Measurements from ENCODE around the gene TUBG1. TPM values are rescaled to one million over a fixed set of nuclear protein-coding genes. Genes with fewer than 3 reads are reported as not detected.
A peak's percentile ranks its signal among the peaks of the same experiment; 100 is the strongest.
"Not testable (repeated sequence)": the region's sequence is repeated elsewhere in the genome, so short reads cannot be mapped to it uniquely, and the experiment has no call there.

TUBG1 gene
- total RNA-seq, 1 donor from 2014 or later, result 37.5 TPM

DNA sequence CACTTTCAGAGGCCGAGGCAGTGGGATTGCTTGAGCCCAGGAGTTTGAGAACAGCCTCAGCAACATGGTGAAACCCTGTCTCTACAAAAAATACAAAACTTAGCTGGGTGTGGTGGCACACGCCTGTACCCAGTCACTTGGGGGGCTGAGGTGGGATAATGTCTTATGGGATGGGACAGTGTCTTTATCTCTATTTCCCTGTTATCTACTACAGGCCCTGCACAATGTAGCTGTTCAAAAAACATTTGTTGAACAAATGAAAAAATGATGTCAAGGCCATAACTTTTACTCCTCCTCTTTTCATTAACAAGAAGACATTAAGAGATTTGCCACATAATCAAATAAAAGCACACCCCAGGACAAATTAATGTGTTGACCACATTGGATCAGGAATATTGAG is 13.8 kb downstream of the TUBG1 start:
- no peak for DNase-seq (ENCODE audit: low read depth)

- peak; percentile 60 for DNase-seq (ENCODE audit: low read depth)
Measured at GRCh38 chr17:42623732-42624596, 14.5 kb downstream of the TUBG1 start.

- DNase-seq (ENCODE audit: low read depth), result not testable (repeated sequence)
Measured at GRCh38 chr17:42627032-42627764, 17.7 kb downstream of the TUBG1 start.

DNA sequence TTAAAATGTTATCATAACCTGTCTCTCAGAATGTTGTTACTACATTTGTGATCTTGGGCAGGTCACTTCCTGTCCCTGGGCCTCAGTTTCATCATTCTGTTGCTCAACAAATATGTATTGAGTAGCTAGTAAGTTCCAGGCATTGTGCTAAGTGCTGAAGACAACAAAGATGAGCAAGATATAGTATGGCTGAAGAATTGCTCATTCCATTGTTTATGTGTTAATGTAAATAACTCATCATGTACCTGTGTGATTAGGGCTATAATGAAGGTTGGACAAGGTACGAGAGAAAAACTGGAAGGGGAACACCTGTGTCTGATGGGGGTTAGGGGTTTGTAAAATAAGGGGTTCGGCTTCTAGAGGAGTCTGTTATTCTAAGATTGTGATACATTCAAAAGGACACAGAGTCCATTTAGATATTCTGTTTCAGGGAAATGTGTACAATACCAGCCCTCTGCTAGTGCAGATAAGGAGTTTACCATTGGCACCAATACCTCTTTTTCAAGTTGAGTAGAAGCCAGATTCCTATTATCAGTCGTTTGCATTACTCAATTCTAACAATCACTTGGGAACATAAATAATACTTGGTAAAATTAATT is 20.0 kb downstream of the TUBG1 start:
- DNase-seq (ENCODE audit: low read depth), result no peak

- DNase-seq (ENCODE audit: low read depth), result peak; percentile 6
Measured at GRCh38 chr17:42632949-42633444, 23.5 kb downstream of the TUBG1 start.

DNA sequence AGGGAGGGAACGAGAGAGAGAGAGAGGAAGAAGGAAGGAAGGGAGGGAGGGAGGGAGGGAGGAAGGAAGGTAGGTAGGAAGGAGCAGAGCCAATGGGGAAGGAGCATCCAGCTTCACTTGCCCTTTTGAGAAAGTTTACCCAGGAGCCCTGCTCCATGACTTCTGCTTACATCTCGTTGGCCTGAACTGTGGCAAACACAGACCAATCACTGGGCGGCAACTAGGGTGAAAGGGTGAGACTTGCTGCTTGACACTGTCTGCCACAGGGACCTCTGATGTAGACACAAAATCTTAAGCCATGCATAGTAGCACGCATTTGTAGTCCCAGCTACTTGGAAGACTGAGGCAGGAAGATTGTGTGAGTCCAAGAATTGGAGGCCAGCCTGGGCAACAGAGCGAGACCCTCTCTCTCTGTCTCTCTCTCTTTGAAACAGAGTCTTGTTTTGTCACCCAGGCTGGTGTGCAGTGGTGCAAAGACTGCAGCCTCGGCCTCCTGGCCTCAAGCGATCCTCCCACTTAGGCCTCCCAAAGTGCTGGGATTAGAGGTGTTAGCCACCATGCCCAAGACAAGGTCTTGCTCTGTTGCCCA is 30.1 kb downstream of the TUBG1 start:
- DNase-seq (ENCODE audit: low read depth), result no peak

DNA sequence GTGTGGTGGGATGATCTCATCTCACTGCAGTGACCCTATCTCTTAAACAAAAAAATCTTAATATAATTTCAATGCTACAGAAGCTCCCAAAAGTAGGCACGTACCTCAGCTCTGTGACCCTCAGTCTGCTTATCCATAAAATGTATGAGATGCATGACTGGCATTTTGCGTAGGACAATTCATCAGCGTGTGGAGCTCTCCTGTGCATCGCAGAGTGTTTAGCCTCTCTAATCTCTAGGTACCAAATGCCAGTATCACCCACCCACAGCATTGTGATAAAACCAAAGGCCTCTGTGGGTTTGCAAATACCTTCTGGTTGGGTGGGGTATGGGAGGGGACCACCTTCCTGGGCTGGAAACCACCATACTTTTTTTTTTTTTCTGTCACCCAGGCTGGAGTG is 30.6 kb downstream of the TUBG1 start:
- no peak for DNase-seq (ENCODE audit: low read depth)

- DNase-seq (ENCODE audit: low read depth), result no peak
Measured at GRCh38 chr17:42642336-42642735, 32.9 kb downstream of the TUBG1 start.

DNA sequence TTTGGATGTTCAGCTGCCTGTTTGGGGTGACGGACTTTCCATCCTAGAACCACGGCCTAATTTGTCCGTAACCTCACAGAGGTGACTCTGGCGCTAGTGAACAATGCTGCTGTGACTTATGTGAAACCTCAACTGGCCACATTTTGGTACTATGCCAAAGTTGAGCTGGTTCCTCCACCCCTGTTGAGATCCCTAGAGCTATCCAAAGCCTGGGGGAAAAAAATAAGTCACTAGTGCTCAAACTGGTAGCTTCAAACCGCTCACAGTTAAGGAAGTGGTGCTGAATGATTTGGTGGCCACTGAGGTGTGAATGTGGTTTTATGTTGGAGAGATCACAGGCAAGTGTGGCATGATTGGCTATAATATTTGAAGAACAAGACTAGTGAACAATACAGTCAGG is 38.3 kb downstream of the TUBG1 start:
- DNase-seq (ENCODE audit: low read depth), result peak; percentile 77

- no peak for DNase-seq (ENCODE audit: low read depth)
Measured at GRCh38 chr17:42651392-42651791, 41.9 kb downstream of the TUBG1 start.

DNA sequence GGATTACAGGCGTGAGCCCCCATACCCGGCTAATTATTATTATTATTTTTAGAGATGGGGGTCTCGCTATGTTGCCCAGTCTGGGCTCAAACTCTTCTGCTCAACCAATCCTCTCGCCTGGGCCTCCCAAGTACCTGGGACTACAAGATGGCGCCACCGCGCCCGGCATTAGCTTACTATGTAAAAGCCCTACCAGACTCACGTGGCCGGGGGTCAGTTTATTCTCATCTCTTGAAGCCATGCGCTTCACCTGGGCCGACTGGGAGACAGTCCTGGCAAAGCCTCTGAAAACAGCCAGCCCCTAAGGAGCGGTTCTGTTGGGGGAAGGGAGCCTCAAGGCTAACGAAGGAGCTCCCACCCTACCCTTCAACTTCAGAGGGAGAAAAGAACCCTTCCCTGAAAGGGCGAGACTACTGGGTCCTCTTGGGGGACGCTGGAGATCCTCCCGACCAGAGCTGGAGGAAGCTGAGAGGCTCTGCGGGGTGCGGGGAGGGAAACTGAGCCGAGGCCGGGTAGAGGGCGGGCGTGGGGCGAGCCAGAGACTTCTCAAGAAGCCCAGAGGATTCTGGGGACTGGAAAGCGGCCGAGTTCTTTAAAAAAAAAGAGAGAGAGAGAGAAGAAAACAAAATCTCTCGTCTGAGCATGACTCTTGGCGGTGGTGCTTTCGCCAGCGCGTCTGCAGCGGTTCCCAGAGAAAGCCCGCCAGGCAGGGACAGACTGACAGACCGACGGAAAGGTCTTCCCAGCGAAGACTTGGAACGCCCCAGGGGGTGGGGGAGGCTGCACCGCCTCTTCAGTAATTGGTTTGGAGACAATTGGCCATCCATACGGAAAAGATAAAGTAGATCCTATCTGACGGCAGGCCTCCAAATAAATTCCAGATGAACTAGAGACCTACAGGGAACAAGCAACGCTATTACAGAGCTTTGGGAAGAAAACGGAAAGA is 44.0 kb downstream of the TUBG1 start:
- DNase-seq (ENCODE audit: low read depth), result no peak

DNA sequence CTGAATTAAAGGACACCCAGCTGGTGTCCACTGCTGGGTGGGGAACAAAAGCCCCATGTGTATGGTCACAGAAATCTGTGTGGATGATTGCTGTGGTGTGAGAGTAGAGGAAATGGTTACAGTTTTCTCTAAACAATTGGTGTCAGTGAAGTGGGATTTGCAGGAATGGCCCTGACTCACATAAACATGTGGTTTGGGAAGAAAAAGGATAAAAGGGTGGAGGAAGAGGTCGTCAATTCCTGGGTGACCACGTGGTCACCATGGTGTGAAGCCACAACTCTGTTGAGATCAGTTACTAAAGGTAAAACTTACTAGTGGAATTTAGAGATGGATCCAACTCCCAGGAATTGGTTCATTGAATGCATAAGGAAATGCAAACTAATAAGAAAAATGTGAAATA is 46.0 kb downstream of the TUBG1 start:
- DNase-seq (ENCODE audit: low read depth), result peak; percentile 76

DNA sequence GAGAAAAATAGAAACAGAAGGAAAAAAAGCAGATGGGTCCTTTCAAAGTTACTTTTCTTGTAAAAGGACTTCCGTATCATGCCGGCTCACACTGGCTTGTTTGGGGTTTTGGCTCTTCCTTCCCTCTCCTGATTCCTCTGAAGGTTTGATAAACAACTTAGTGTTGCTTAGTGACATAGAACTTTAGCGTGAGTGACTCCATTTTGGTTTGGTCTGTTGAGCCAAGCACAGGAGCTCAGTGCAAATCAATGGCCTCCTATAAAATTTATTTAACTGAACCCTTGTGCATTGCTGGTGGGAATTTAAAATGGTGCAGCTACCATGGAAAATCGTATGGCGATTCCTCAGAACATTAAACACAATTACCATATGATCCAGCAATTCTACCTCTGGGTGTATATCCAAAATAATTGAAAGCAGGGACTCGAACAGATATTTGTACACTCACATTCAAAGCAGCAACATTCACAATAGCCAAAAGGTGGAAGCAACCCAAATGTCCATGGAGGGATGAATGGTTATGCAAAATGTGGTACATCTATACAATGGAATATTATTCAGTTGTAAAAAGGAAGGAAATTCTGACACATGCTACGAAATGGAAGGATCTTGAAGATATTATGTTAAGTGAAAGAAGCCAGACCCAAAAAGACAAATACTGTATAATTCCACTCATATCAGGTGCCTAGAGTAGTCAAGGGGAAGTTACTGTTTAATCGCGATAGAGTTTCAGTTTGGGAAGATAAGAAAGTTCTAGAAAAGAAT is 48.5 kb downstream of the TUBG1 start:
- no peak for DNase-seq (ENCODE audit: low read depth)

GRCh38 chr17:42659079-42659931 is 49.8 kb downstream of the TUBG1 start, which contains the start of gene TUBG2:
TUBG2 (plus strand) TSS chr17:42659284; CDS start chr17:42659504, 220 bp downstream.
- DNase-seq (ENCODE audit: low read depth), result peak; percentile 78

GRCh38 chr17:42659932-42660274 is 50.4 kb downstream of the TUBG1 start:
- DNase-seq (ENCODE audit: low read depth), result not testable (repeated sequence)

GRCh38 chr17:42660692-42661345 is 51.3 kb downstream of the TUBG1 start:
- peak; percentile 65 for DNase-seq (ENCODE audit: low read depth)

Data from renal cortical epithelial cell (primary cell).